Esophagus muscularis mucosa (tissue), 4 donors: Measurements from ENCODE around the gene CP. TPM values are rescaled to one million over a fixed set of nuclear protein-coding genes. Genes with fewer than 3 reads are reported as not detected.
A peak's percentile ranks its signal among the peaks of the same experiment; 100 is the strongest.

ENCODE experiments used
- DNase-seq: peaks from one replicate; pipeline ENCODE4 v3.0.0-alpha.2; 2017; ENCODE audit errors: extremely low spot score
- H3K27ac ChIP-seq, 4 donors: fragments of 200-600 bp; sonication (generic); replicated peaks in 1 of 4; 1 replicate in 3 of 4; 2 replicates in 1 of 4; pipeline ENCODE4 v1.5.1; 2016 to 2019; ENCODE audit warnings: mild to moderate bottlenecking in 1 of 4
- H3K27me3 ChIP-seq, 4 donors: fragments of 200-600 bp; sonication (generic); one replicate each; pipeline versions ENCODE4 v1.5.1 to v1.6.0; 2016 to 2019
- H3K36me3 ChIP-seq, 4 donors: fragments of 200-600 bp; sonication (generic); one replicate each; pipeline ENCODE4 v1.5.1; 2016 to 2019
- H3K4me1 ChIP-seq, 4 donors: fragments of 200-600 bp; sonication (generic); one replicate each; pipeline ENCODE4 v1.5.1; 2016 to 2019
- H3K4me3 ChIP-seq, 4 donors: fragments of 200-600 bp; sonication (generic); 1 replicate in 2 of 4; 2 replicates in 2 of 4; pipeline ENCODE4 v1.5.1; 2016 to 2019; ENCODE audit warnings: mild to moderate bottlenecking in 4 of 4, moderate library complexity in 1 of 4
- H3K9me3 ChIP-seq, 4 donors: fragments of 200-600 bp; sonication (generic); 1 replicate in 3 of 4; 2 replicates in 1 of 4; pipeline ENCODE4 v1.5.1; 2016 to 2019
- EP300 ChIP-seq: sonication (generic); formaldehyde crosslinking; IDR thresholded peaks from one replicate; pipeline ENCODE4 v1.6.1; 2017; ENCODE audit warnings: antibody characterized with exemption
- POLR2A ChIP-seq: fragments of 450-650 bp; IDR thresholded peaks from one replicate; pipeline ENCODE4 v1.6.1; 2017; ENCODE audit warnings: antibody characterized with exemption, moderate library complexity, mild to moderate bottlenecking, low read depth
- POLR2AphosphoS5 ChIP-seq, 2 donors: sonication (generic); formaldehyde crosslinking; IDR thresholded peaks; one replicate each; pipeline ENCODE4 v1.6.1; 2017; ENCODE audit warnings: antibody characterized with exemption in 2 of 2
- WGBS: methylation state at CpG from one replicate; pipeline ENCODE4 v1.1.5; 2018; 5-methylcytosine and 5-hydroxymethylcytosine counted together
- intact Hi-C: fragments of 100-400 bp; cut with DNase I; formaldehyde crosslinking; loops from one replicate; pipeline ENCODE4 v1.15.1; 2023
- total RNA-seq, 4 donors: library from RNA; depleted of rRNA; stranded (reverse); fragments of >200 nt; gene quantifications; one replicate each; pipeline versions ENCODE4 v1.1.0 to v1.2.1, GENCODE V29; 2016
- TF ChIP-seq, protein P1 (sequence below), 3 experiments: fragments of 200-600 bp in 2 of 3; fragments of 450-650 bp in 1 of 3; sonication (generic) in 2 of 3; IDR thresholded peaks; one replicate each; pipeline ENCODE4 v1.5.1; 2017 to 2019; ENCODE audit warnings: antibody characterized with exemption in 3 of 3, mild to moderate bottlenecking in 2 of 3, moderate library complexity in 1 of 3

The CP gene
- total RNA-seq, 4 donors from 2014 or later, result 5.6 to 8.1 (median 6.0) TPM

DNA sequence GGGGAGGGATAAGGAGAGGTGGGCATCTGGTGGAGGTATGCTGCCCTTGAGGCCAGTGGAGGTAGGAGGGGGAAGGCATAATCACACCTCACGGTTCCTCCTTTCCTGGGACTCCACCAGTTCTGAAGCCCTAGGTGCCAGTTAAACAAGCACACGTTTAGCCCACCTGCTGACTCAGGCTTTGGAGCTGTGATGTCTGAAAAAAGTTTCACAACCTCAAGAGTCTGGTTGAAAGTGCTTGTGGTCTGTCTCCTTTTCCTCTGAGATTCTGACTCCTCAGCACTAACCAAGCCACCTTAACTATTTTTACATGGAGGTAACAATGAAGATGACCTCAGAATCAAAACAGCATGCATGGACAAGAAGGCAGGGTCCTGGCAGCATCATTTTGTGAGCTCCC is 69.2 kb downstream of the CP start:
- Histone ChIP-seq H3K27ac (no peak overlapping the region), H3K4me3 (no peak overlapping the region), H3K9me3 (no peaks in the 10 kb centered on the region), H3K36me3 (peaks cover 3 to 64% (median 33%) of the 10 kb centered on the region in 4 donors), H3K27me3 (no peaks in the 10 kb centered on the region), H3K4me1 (no peaks in the 10 kb centered on the region)
- intact Hi-C loops, result no loop called here
- TF ChIP-seq POLR2A, result no peak
- no peak for TF ChIP-seq EP300
- TF ChIP-seq, protein P1, sequence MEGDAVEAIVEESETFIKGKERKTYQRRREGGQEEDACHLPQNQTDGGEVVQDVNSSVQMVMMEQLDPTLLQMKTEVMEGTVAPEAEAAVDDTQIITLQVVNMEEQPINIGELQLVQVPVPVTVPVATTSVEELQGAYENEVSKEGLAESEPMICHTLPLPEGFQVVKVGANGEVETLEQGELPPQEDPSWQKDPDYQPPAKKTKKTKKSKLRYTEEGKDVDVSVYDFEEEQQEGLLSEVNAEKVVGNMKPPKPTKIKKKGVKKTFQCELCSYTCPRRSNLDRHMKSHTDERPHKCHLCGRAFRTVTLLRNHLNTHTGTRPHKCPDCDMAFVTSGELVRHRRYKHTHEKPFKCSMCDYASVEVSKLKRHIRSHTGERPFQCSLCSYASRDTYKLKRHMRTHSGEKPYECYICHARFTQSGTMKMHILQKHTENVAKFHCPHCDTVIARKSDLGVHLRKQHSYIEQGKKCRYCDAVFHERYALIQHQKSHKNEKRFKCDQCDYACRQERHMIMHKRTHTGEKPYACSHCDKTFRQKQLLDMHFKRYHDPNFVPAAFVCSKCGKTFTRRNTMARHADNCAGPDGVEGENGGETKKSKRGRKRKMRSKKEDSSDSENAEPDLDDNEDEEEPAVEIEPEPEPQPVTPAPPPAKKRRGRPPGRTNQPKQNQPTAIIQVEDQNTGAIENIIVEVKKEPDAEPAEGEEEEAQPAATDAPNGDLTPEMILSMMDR (IDR thresholded peaks at IDR 0.05), result no peak
- no peak for TF ChIP-seq POLR2AphosphoS5 (IDR thresholded peaks at IDR 0.05)
- 78% methylated on average over 2 of the region's 2 CpGs for WGBS
- DNase-seq, result no peak

DNA sequence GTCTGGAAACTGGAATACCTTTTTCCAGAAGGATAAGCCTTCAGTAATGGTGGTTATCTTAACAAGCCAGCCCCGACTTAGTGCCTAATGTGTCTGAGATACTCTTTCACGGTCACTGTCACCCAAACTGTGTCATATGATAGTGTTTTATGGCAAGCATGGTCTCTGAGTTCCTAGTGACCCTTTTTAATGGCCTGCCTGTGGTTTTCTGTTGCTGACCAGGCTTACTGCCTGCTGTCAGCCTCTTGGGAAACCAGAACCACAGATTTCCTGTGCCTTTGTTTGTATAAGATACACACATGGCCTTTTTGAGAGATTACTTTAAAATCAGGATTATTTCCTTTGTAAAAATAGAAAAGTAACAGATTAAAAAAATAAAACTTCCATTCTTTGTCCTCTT is 69.8 kb downstream of the CP start:
- Histone ChIP-seq H3K4me1 (no peaks in the 10 kb centered on the region), H3K36me3 (peaks cover 3 to 61% (median 29%) of the 10 kb centered on the region in 4 donors), H3K9me3 (no peaks in the 10 kb centered on the region), H3K27ac (no peak overlapping the region), H3K4me3 (no peak overlapping the region), H3K27me3 (no peaks in the 10 kb centered on the region)
- TF ChIP-seq POLR2A (no peak), EP300 (no peak), POLR2AphosphoS5 (IDR thresholded peaks at IDR 0.05) (no peak)
- TF ChIP-seq, protein P1 (IDR thresholded peaks at IDR 0.05), result no peak
- 69% methylated on average over 2 of the region's 2 CpGs for WGBS
- DNase-seq, result no peak
- intact Hi-C loops, result no loop called here

DNA sequence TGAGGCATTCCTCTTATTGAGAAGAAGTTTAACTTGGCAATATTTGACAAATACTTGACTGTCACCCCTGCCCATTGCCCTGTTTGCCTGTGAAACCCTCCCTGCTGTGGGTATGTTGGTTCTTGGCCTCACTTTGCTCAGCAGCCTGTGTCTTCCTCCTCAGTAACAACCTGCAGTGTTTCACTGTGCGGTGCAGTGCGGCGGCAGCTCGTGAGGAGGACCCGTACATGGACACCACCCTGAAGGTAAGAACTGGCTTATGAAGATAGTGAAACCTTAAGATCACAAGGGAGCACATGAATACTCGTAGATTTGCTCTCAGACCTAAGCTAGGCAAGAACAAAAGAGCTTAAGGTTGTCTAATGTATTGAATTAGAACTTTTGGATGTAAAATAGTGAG is 71.2 kb downstream of the CP start:
- intact Hi-C loops, result no loop called here
- DNase-seq, result no peak
- Histone ChIP-seq H3K4me1 (no peaks in the 10 kb centered on the region), H3K27me3 (no peaks in the 10 kb centered on the region), H3K36me3 (peaks cover 0 to 59% (median 20%) of the 10 kb centered on the region in 4 donors), H3K9me3 (no peaks in the 10 kb centered on the region), H3K27ac (no peak overlapping the region), H3K4me3 (no peak overlapping the region)
- 94% methylated on average over 6 of the region's 6 CpGs for WGBS
- TF ChIP-seq, protein P1 (IDR thresholded peaks at IDR 0.05), result no peak
- TF ChIP-seq EP300 (no peak), POLR2AphosphoS5 (IDR thresholded peaks at IDR 0.05) (no peak), POLR2A (no peak)

DNA sequence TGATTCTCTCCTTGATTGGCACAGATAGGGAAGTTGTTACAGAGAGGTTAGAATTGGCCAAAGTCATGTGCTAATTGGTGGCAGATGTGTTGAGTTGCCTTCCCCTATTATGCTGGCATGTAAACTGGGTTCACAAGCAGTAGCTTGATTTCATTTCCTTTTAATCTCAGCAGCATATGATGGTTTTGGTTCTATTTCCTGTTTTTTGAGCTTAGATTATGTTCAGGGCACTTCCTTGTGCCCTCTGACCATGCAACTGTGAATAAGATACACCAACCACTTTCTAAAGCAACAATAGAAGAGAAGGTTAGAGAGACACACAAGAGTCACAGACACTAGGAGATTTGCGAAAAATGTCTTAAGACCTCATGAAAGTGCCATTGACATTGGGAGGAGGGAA is 75.7 kb downstream of the CP start:
- H3K36me3 ChIP-seq, result peaks cover 0 to 58% (median 37%) of the 10 kb centered on the region in 4 donors
- TF ChIP-seq, protein P1 (IDR thresholded peaks at IDR 0.05), result no peak
- peak in 1 of 2 donors; percentile 12 for TF ChIP-seq POLR2AphosphoS5 (IDR thresholded peaks at IDR 0.05)
- H3K9me3 ChIP-seq, result no peaks in the 10 kb centered on the region
- no peak overlapping the region for H3K27ac ChIP-seq
- no peak overlapping the region for H3K4me3 ChIP-seq
- H3K4me1 ChIP-seq, result no peaks in the 10 kb centered on the region
- 87% methylated on average over 1 of the region's 1 CpG for WGBS
- no peaks in the 10 kb centered on the region for H3K27me3 ChIP-seq
- DNase-seq, result no peak
- intact Hi-C loops, result no loop called here

DNA sequence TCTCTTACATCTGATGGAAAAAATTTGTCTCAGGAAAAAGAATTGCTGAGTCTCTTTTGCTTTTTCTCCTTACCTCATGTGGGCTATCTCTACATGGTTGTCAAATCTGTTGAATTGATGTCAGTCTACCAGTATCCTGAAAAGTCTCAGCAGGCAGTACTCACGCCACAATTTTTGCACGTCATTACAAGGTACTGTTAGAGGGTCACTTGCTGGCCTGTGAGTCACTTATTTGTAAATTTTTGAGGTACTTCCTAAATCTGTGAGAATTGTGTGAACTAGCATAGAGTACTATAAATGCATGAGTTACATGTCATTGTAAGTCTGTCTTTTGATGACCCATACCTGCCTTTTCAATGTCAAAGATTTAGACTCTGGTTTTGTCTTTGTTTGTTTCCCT is 76.3 kb downstream of the CP start:
- intact Hi-C loops, result no loop called here
- no peak for DNase-seq
- H3K36me3 ChIP-seq, result peaks cover 0 to 51% (median 32%) of the 10 kb centered on the region in 4 donors
- no peak overlapping the region for H3K4me3 ChIP-seq
- no peaks in the 10 kb centered on the region for H3K4me1 ChIP-seq
- H3K27ac ChIP-seq, result no peak overlapping the region
- no peaks in the 10 kb centered on the region for H3K27me3 ChIP-seq
- TF ChIP-seq POLR2A (no peak), EP300 (no peak), POLR2AphosphoS5 (IDR thresholded peaks at IDR 0.05) (no peak)
- H3K9me3 ChIP-seq, result no peaks in the 10 kb centered on the region
- 80% methylated on average over 2 of the region's 2 CpGs for WGBS
